Kidney (tissue), 14 donors: ENCODE data around the gene ELOVL3. TPM values are rescaled to one million over a fixed set of nuclear protein-coding genes. Genes with fewer than 3 reads are reported as not detected.
"Not testable (repeated sequence)": the region's sequence is repeated elsewhere in the genome, so short reads cannot be mapped to it uniquely, and the experiment has no call there.

Experiments
- DNase-seq, 5 donors: peaks; one replicate each; pipeline ENCODE4 v3.0.0-alpha.2; 2013 to 2020
- FAIRE-seq: peaks from 2 replicates; lab custom pipeline; 2012; peaks lifted over from hg19 to GRCh38; lab: Jason Lieb, UNC
- H3K27ac ChIP-seq, 2 donors: one replicate each; pipeline ENCODE4 v1.7.0; 2013; ENCODE audit warnings: low read depth in 2 of 2, low read length in 2 of 2, inconsistent platforms in 1 of 2
- H3K27me3 ChIP-seq: one replicate; pipeline ENCODE4 v1.7.1; 2013; ENCODE audit warnings: low read length, inconsistent platforms; ENCODE audit not compliant: control insufficient read depth, insufficient read depth
- H3K36me3 ChIP-seq, 3 donors: one replicate each; pipeline versions ENCODE4 v1.7.0 to v1.7.1; 2013; ENCODE audit warnings: low read length in 3 of 3, control low read depth in 1 of 3, inconsistent platforms in 1 of 3; ENCODE audit not compliant: insufficient read depth in 3 of 3, control insufficient read depth in 2 of 3
- H3K4me1 ChIP-seq, 3 donors: one replicate each; pipeline versions ENCODE4 v1.7.0 to v1.7.1; 2013; ENCODE audit warnings: low read length in 3 of 3, inconsistent platforms in 1 of 3, low read depth in 1 of 3; ENCODE audit not compliant: control insufficient read depth in 2 of 3, insufficient read depth in 2 of 3
- H3K4me3 ChIP-seq, 3 donors: one replicate each; pipeline versions ENCODE4 v1.7.0 to v1.8.1; 2013; ENCODE audit warnings: low read length in 3 of 3, control low read depth in 1 of 3, inconsistent platforms in 1 of 3
- H3K9ac ChIP-seq, 3 donors: one replicate each; pipeline versions ENCODE4 v1.7.0 to v1.7.1; 2013; ENCODE audit warnings: low read length in 3 of 3, control low read depth in 1 of 3, inconsistent platforms in 1 of 3
- H3K9me3 ChIP-seq, 3 donors: one replicate each; pipeline versions ENCODE4 v1.7.0 to v1.7.1; 2013; ENCODE audit warnings: low read length in 3 of 3, control low read depth in 1 of 3, inconsistent platforms in 1 of 3; ENCODE audit not compliant: control insufficient read depth in 2 of 3, insufficient read depth in 1 of 3
- intact Hi-C: fragments of 100-400 bp; cut with DNase I; formaldehyde crosslinking; loops from one replicate; pipeline ENCODE4 v1.11.1; 2022
- polyA plus RNA-seq: library from polyadenylated mRNA; stranded (reverse); fragments of 350-450 nt; fragmentation: Illumina TruSeq; extraction: RNeasy Lipid Tissue Mini Kit (QIAGEN cat#74804); gene quantifications from one replicate; pipeline ENCODE4 v1.2.3, GENCODE V29; 2014; ENCODE audit warnings: low read depth, low replicate concordance; ENCODE audit not compliant: insufficient read depth
- total RNA-seq: library from RNA; stranded (reverse); fragmentation: NEBNext Ultra II Directional; extraction: Animal tissue kit (Norgen Biotek cat#: 25700); gene quantifications from one replicate; pipeline ENCODE4 v1.2.1, GENCODE V29; 2021
- TF ChIP-seq, protein P1 (sequence below): IDR thresholded peaks from 3 replicates; pipeline ENCODE4 v1.5.1; 2012; ENCODE audit warnings: mild to moderate bottlenecking, moderate library complexity, borderline replicate concordance; ENCODE audit not compliant: insufficient read depth; ENCODE audit errors: extremely low read depth
- donor health status: control.
- donor health status: control.
- donor health status: control.
- donor health status: control.
- donor health status: control.
- donor health status: DM: yes; HTN: yes; CAD: no.
- donor health status: Normal renal cell carcinoma (clear cell type).

The ELOVL3 gene
- total and polyA plus RNA-seq, 2 donors from 2014 or later = 0.35 TPM; not detected in 1

DNA sequence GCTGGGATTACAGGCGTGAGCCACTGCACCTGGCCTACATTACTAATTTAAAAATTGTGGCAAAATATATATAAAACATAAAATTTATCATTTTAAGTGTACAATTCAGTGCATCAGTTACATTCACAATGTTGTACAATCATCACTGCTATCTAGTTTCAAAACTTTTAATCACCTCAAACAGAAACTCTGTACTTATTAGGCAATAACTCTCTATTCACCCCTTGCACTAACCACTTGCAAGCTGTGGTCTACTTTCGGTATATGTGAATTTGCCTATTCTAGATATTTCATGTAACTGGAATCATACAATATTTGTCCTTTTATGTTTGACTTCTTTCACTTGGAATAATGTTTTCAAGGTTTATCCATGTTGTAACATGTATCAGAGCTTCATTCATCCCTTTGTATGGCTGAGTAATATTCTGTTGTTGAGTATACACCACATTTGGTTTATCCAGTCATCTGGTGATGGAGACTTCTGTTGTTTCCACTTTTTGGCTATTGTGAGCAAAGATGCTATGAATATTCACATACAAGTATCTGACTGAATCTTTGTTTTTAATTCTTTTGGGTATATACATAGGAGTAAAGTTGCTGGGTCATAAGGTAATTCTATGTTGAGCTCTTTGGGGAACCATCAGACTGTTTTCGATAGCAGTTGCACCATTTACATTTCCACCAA, 14.3 kb upstream of the ELOVL3 start:
- H3K9me3 ChIP-seq = no peaks in the 10 kb centered on the region
- FAIRE-seq (no peak), DNase-seq (no peak)
- intact Hi-C loops = no loop called here
- H3K27ac ChIP-seq = no peak overlapping the region
- no peak overlapping the region for H3K9ac ChIP-seq
- H3K4me1 ChIP-seq = peaks cover 0 to 3% (median 0%) of the 10 kb centered on the region in 3 donors
- TF ChIP-seq, protein P1, sequence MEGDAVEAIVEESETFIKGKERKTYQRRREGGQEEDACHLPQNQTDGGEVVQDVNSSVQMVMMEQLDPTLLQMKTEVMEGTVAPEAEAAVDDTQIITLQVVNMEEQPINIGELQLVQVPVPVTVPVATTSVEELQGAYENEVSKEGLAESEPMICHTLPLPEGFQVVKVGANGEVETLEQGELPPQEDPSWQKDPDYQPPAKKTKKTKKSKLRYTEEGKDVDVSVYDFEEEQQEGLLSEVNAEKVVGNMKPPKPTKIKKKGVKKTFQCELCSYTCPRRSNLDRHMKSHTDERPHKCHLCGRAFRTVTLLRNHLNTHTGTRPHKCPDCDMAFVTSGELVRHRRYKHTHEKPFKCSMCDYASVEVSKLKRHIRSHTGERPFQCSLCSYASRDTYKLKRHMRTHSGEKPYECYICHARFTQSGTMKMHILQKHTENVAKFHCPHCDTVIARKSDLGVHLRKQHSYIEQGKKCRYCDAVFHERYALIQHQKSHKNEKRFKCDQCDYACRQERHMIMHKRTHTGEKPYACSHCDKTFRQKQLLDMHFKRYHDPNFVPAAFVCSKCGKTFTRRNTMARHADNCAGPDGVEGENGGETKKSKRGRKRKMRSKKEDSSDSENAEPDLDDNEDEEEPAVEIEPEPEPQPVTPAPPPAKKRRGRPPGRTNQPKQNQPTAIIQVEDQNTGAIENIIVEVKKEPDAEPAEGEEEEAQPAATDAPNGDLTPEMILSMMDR = no peak
- H3K27me3 ChIP-seq = no peaks in the 10 kb centered on the region
- no peak overlapping the region for H3K4me3 ChIP-seq
- no peaks in the 10 kb centered on the region for H3K36me3 ChIP-seq

DNA sequence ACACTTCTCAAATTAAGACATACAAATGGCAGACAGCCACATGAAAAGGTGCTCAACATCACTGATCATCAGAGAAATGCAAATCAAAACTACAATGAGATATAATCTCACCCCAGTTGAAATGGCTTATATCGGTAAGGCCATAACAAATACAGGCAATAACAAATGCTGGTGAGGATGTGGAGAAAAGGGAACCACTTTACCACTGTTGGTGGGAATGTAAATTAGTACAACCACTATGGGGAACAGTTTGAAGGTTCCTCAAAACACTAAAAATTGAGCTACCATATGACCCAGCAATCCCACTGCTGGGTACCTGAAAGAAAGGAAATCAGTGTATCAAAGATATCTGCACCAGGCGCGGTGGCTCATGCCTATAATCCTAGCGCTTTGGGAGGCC, 12.5 kb upstream of the ELOVL3 start:
- H3K9ac ChIP-seq, H3K36me3 ChIP-seq, H3K4me3 ChIP-seq, intact Hi-C loops, DNase-seq, FAIRE-seq, H3K27me3 ChIP-seq, H3K4me1 ChIP-seq, H3K27ac ChIP-seq, H3K9me3 ChIP-seq: not testable (repeated sequence)

DNA sequence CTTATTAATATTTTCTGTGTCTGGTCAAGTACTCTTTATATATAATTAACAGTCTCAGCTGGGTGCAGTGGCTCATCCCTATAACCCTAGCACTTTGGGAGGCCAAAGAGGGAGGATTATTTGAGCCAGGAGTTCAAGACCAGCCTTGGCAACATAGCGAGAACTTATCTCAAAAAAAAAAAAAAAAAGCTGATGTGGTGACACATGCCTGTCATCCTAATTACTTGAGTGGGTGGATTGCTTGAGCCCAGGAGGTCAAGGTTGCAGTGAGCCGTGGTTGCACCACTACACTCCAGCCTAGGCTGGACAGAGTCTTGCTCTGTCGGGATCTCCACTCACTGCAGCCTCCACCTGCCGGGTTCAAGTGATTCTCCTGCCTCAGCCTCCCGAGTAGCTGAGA, 6.7 kb upstream of the ELOVL3 start:
- TF ChIP-seq, protein P1 = no peak
- no peak for FAIRE-seq
- Histone ChIP-seq H3K4me1 (no peaks in the 10 kb centered on the region), H3K4me3 (no peak overlapping the region), H3K27me3 (no peaks in the 10 kb centered on the region), H3K27ac (no peak overlapping the region), H3K9me3 (no peaks in the 10 kb centered on the region), H3K36me3 (no peaks in the 10 kb centered on the region), H3K9ac (no peak overlapping the region)
- DNase-seq = no peak
- intact Hi-C loops = no loop called here

DNA sequence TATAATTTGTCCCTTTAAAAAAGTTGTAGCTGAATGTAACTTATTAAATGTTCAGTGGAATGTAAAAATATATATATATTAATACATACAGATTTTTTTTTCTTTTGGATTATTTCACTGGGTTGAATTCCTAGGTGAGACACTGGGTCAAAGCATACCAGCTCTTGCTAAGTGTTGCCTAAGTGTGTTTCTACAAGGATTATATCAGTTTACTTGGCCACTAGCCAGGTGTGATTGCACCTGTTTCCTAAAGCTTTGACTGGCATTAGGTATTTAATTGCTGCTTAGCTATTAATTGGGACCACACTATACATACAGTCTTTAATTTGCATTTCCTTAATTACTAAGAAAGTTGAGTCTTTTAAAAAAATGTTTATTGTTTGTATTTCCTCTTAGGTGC, 5.5 kb upstream of the ELOVL3 start:
- Histone ChIP-seq H3K9ac (no peak overlapping the region), H3K36me3 (no peaks in the 10 kb centered on the region), H3K4me1 (peaks cover 0 to 2% (median 2%) of the 10 kb centered on the region in 3 donors), H3K27me3 (no peaks in the 10 kb centered on the region), H3K27ac (no peak overlapping the region), H3K4me3 (no peak overlapping the region), H3K9me3 (no peaks in the 10 kb centered on the region)
- DNase-seq = no peak
- intact Hi-C loops = loop anchor here (5.0 kb wide), 1 partner anchor 262 kb away; no protein-coding TSS in a partner anchor
- TF ChIP-seq, protein P1 = no peak
- FAIRE-seq = no peak
